Astrocyte (in vitro differentiated cells and primary cell): ENCODE data around the gene PHC2. TPM values are rescaled to one million over a fixed set of nuclear protein-coding genes. Genes with fewer than 3 reads are reported as not detected.

Experiments
- DNase-seq: peaks from one replicate; pipeline ENCODE4 v3.0.0-alpha.2; 2010; ENCODE audit warnings: low read depth
- FAIRE-seq: peaks from 2 replicates; lab custom pipeline; 2011; peaks lifted over from hg19 to GRCh38; lab: Jason Lieb, UNC
- H2AFZ ChIP-seq: 2 replicates; pipeline ENCODE4 v1.6.0; 2012; ENCODE audit warnings: low read depth, low read length, inconsistent platforms
- H3K27ac ChIP-seq: 2 replicates; pipeline ENCODE4 v1.5.1; 2011; ENCODE audit warnings: low read depth, low read length, inconsistent platforms
- H3K27me3 ChIP-seq: 2 replicates; pipeline ENCODE4 v1.6.0; 2011; ENCODE audit warnings: low read length, inconsistent platforms; ENCODE audit not compliant: insufficient read depth
- H3K36me3 ChIP-seq: 2 replicates; pipeline ENCODE4 v1.5.1; 2011; ENCODE audit warnings: low read length, inconsistent platforms; ENCODE audit not compliant: insufficient read depth
- H3K4me1 ChIP-seq: 2 replicates; pipeline ENCODE4 v1.5.1; 2011; ENCODE audit warnings: low read length, inconsistent platforms; ENCODE audit not compliant: insufficient read depth
- H3K4me2 ChIP-seq: 2 replicates; pipeline ENCODE4 v1.6.0; 2012; ENCODE audit warnings: low read length, inconsistent platforms
- H3K4me3 ChIP-seq: 2 replicates; pipeline ENCODE4 v1.5.1; 2011; ENCODE audit warnings: low read depth, mild to moderate bottlenecking, low read length, inconsistent platforms; ENCODE audit not compliant: insufficient read depth
- H3K79me2 ChIP-seq: 2 replicates; pipeline ENCODE4 v1.6.0; 2012; ENCODE audit warnings: mild to moderate bottlenecking, low read length, inconsistent platforms; ENCODE audit not compliant: insufficient read depth
- H3K9ac ChIP-seq: 2 replicates; pipeline ENCODE4 v1.6.0; 2012; ENCODE audit warnings: mild to moderate bottlenecking, low read length, inconsistent platforms
- H3K9me3 ChIP-seq: 2 replicates; pipeline ENCODE4 v1.5.1; 2012; ENCODE audit warnings: low read depth, mild to moderate bottlenecking, low read length, inconsistent platforms; ENCODE audit not compliant: insufficient read depth
- H4K20me1 ChIP-seq: 2 replicates; pipeline ENCODE4 v1.6.0; 2012; ENCODE audit warnings: low read length, inconsistent platforms; ENCODE audit not compliant: insufficient read depth
- H3K27ac Mint-ChIP-seq: one replicate; pipeline ENCODE4 v1.8.0; 2021; ENCODE audit warnings: mild to moderate bottlenecking, mixed read lengths; ENCODE audit not compliant: unreplicated experiment
- H3K27me3 Mint-ChIP-seq: one replicate; pipeline ENCODE4 v1.8.0; 2021; ENCODE audit warnings: low read depth, mixed read lengths; ENCODE audit not compliant: unreplicated experiment
- H3K36me3 Mint-ChIP-seq: one replicate; pipeline ENCODE4 v1.8.0; 2021; ENCODE audit warnings: low read depth, mixed read lengths; ENCODE audit not compliant: unreplicated experiment
- H3K4me1 Mint-ChIP-seq: one replicate; pipeline ENCODE4 v1.8.0; 2021; ENCODE audit warnings: low read depth, mixed read lengths; ENCODE audit not compliant: unreplicated experiment
- H3K4me3 Mint-ChIP-seq: one replicate; pipeline ENCODE4 v1.8.0; 2021; ENCODE audit warnings: mild to moderate bottlenecking, moderate library complexity, mixed read lengths; ENCODE audit not compliant: unreplicated experiment
- H3K9me3 Mint-ChIP-seq: one replicate; pipeline ENCODE4 v1.8.0; 2021; ENCODE audit warnings: mild to moderate bottlenecking, mixed read lengths; ENCODE audit not compliant: unreplicated experiment
- CTCF ChIP-seq: IDR thresholded peaks from 2 replicates; pipeline ENCODE4 v1.5.1; 2011; ENCODE audit warnings: low read depth, mild to moderate bottlenecking, inconsistent platforms, low read length, moderate library complexity; ENCODE audit not compliant: insufficient read depth
- EZH2 ChIP-seq: IDR thresholded peaks from 2 replicates; pipeline ENCODE4 v1.6.1; 2012; ENCODE audit warnings: mild to moderate bottlenecking, low read length, inconsistent platforms; ENCODE audit not compliant: insufficient read depth
- total RNA-seq: library from RNA; stranded (reverse); gene quantifications from 2 replicates; pipeline ENCODE4 v1.2.1, GENCODE V29; 2021

PHC2 gene
- total RNA-seq, 1 donor from 2014 or later, result 113 TPM

- Histone ChIP-seq H3K36me3 (peaks cover 6% of the 10 kb centered on the region), H3K9ac (no peak overlapping the region), H3K27ac (no peak overlapping the region), H3K4me2 (no peak overlapping the region), H3K4me3 (no peak overlapping the region), H3K9me3 (no peaks in the 10 kb centered on the region), H3K27me3 (no peaks in the 10 kb centered on the region), H3K4me1 (no peaks in the 10 kb centered on the region), H4K20me1 (no peaks in the 10 kb centered on the region), H3K79me2 (no peaks in the 10 kb centered on the region), H2AFZ (no peak overlapping the region)
- no peak for DNase-seq
- peaks cover 30% of the 10 kb centered on the region for H3K36me3 Mint-ChIP-seq
- no peak overlapping the region for H3K27ac Mint-ChIP-seq
- H3K4me1 Mint-ChIP-seq, result peaks cover 22% of the 10 kb centered on the region
- no peaks in the 10 kb centered on the region for H3K9me3 Mint-ChIP-seq
- FAIRE-seq, result no peak
- H3K27me3 Mint-ChIP-seq, result peaks cover 15% of the 10 kb centered on the region
- TF ChIP-seq CTCF, result no peak
- no peak for TF ChIP-seq EZH2
- H3K4me3 Mint-ChIP-seq, result no peak overlapping the region
Measured at GRCh38 chr1:33372162-33372561, 58.7 kb downstream of the PHC2 start.

GRCh38 chr1:33371334-33371733, 59.6 kb downstream of the PHC2 start:
- no peak overlapping the region for H3K4me2 ChIP-seq
- no peak overlapping the region for H3K4me3 ChIP-seq
- H2AFZ ChIP-seq, result no peak overlapping the region
- peaks cover 31% of the 10 kb centered on the region for H3K36me3 Mint-ChIP-seq
- no peak overlapping the region for H3K4me3 Mint-ChIP-seq
- H4K20me1 ChIP-seq, result no peaks in the 10 kb centered on the region
- peaks cover 6% of the 10 kb centered on the region for H3K36me3 ChIP-seq
- DNase-seq (no peak), FAIRE-seq (no peak)
- H3K79me2 ChIP-seq, result no peaks in the 10 kb centered on the region
- no peaks in the 10 kb centered on the region for H3K9me3 Mint-ChIP-seq
- no peak overlapping the region for H3K27ac Mint-ChIP-seq
- H3K9ac ChIP-seq, result no peak overlapping the region
- H3K4me1 Mint-ChIP-seq, result peaks cover 30% of the 10 kb centered on the region
- no peaks in the 10 kb centered on the region for H3K27me3 ChIP-seq
- peaks cover 15% of the 10 kb centered on the region for H3K27me3 Mint-ChIP-seq
- no peak overlapping the region for H3K27ac ChIP-seq
- TF ChIP-seq CTCF (no peak), EZH2 (no peak)
- H3K4me1 ChIP-seq, result peaks cover 4% of the 10 kb centered on the region
- H3K9me3 ChIP-seq, result no peaks in the 10 kb centered on the region

- FAIRE-seq (no peak), DNase-seq (no peak)
- peaks cover 6% of the 10 kb centered on the region for H3K36me3 ChIP-seq
- H4K20me1 ChIP-seq, result no peaks in the 10 kb centered on the region
- H3K27me3 ChIP-seq, result no peaks in the 10 kb centered on the region
- peaks cover 35% of the 10 kb centered on the region for H3K4me1 Mint-ChIP-seq
- no peak overlapping the region for H3K9ac ChIP-seq
- no peaks in the 10 kb centered on the region for H3K9me3 ChIP-seq
- TF ChIP-seq EZH2 (no peak), CTCF (no peak)
- no peak overlapping the region for H3K27ac Mint-ChIP-seq
- no peak overlapping the region for H3K4me2 ChIP-seq
- H3K4me1 ChIP-seq, result peaks cover 9% of the 10 kb centered on the region
- H3K9me3 Mint-ChIP-seq, result no peaks in the 10 kb centered on the region
- H3K4me3 ChIP-seq, result no peak overlapping the region
- no peak overlapping the region for H2AFZ ChIP-seq
- H3K27ac ChIP-seq, result no peak overlapping the region
- H3K36me3 Mint-ChIP-seq, result peaks cover 31% of the 10 kb centered on the region
- H3K79me2 ChIP-seq, result no peaks in the 10 kb centered on the region
- H3K27me3 Mint-ChIP-seq, result peaks cover 15% of the 10 kb centered on the region
- H3K4me3 Mint-ChIP-seq, result no peak overlapping the region
Measured at GRCh38 chr1:33370827-33371226, 60.1 kb downstream of the PHC2 start.
